Right lobe of liver (tissue), 4 donors: ENCODE data around the gene RPL29.

Experiments
- POLR2A ChIP-seq: fragments of 450-650 bp; IDR thresholded peaks from one replicate; pipeline ENCODE4 v1.6.1; 2017; ENCODE audit warnings: antibody characterized with exemption, mild to moderate bottlenecking
- TF ChIP-seq, protein P1 (sequence below), 4 donors: fragments of 200-600 bp in 3 of 4; fragments of 450-650 bp in 1 of 4; IDR thresholded peaks; one replicate each; pipeline versions ENCODE4 v1.5.1 to v1.8.0; 2016 to 2022; ENCODE audit warnings: antibody characterized with exemption in 4 of 4, mild to moderate bottlenecking in 2 of 4
- donor health status: DM: no; HTN: no; CAD: no.
- donor health status: DM: no; HTN: no; CAD: no.
- donor health status: DM: no; HTN: yes; CAD: no.

DNA sequence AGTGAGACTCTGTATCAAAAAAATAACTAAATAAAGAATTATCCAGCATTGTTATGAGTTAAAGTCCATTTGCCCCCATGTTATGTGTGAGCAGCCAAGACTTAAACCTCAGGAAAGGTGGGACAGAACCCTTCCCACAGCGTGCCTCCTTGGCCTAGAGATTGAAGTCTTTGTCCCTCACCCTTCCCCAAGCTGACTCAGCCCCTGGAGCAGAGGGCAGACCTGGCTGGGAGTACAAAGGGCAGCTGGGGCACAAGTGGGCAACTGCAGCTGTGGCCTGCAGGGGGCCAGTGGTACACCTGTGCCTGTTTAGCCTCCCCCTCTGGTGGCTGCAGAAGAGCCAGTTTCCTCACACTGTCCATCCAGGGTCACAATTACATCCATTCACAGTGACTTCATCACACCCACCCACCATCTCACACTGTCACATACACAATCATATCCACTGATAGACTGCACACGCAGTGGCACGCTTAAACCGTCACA lies 13.3 kb downstream of the RPL29 start:
- TF ChIP-seq, protein P1, sequence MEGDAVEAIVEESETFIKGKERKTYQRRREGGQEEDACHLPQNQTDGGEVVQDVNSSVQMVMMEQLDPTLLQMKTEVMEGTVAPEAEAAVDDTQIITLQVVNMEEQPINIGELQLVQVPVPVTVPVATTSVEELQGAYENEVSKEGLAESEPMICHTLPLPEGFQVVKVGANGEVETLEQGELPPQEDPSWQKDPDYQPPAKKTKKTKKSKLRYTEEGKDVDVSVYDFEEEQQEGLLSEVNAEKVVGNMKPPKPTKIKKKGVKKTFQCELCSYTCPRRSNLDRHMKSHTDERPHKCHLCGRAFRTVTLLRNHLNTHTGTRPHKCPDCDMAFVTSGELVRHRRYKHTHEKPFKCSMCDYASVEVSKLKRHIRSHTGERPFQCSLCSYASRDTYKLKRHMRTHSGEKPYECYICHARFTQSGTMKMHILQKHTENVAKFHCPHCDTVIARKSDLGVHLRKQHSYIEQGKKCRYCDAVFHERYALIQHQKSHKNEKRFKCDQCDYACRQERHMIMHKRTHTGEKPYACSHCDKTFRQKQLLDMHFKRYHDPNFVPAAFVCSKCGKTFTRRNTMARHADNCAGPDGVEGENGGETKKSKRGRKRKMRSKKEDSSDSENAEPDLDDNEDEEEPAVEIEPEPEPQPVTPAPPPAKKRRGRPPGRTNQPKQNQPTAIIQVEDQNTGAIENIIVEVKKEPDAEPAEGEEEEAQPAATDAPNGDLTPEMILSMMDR (IDR thresholded peaks at IDR 0.05), result peak; percentile 58 to 87 (median 62)
- no peak for TF ChIP-seq POLR2A
